Adrenal gland (tissue), 5 donors: ENCODE results near the gene RUBCN.
"Not testable (repeated sequence)": the region's sequence is repeated elsewhere in the genome, so short reads cannot be mapped to it uniquely, and the experiment has no call there.

Experiments used
- CTCF ChIP-seq, 6 experiments: fragments of 450-650 bp in 4 of 6; fragments of 200-600 bp in 2 of 6; sonication (generic) in 1 of 6; IDR thresholded peaks; 1 replicate in 5 of 6; 2 replicates in 1 of 6; pipeline versions ENCODE4 v1.5.1 to v1.8.0; 2016 to 2021; ENCODE audit warnings: antibody characterized with exemption in 6 of 6, mild to moderate bottlenecking in 2 of 6, moderate library complexity in 1 of 6
- POLR2A ChIP-seq, 2 donors: fragments of 450-650 bp; IDR thresholded peaks; one replicate each; pipeline ENCODE4 v1.6.1; 2017; ENCODE audit warnings: antibody characterized with exemption in 2 of 2, mild to moderate bottlenecking in 2 of 2, moderate library complexity in 1 of 2
- donor health status: DM: no; HTN: no; CAD: no.

GRCh38 chr3:197710965-197711364, 25.7 kb downstream of the RUBCN start:
- not testable (repeated sequence) for TF ChIP-seq CTCF, POLR2A (IDR thresholded peaks at IDR 0.05)
